SK-N-MC (cell line): ENCODE measurements around the gene OPRD1.
"Not testable (repeated sequence)": the region's sequence is repeated elsewhere in the genome, so short reads cannot be mapped to it uniquely, and the experiment has no call there.

Source experiments
- DNase-seq: peaks from one replicate; pipeline ENCODE4 v3.0.0-alpha.2; 2011; ENCODE audit warnings: low read depth, low spot score
- H3K27ac ChIP-seq: fragments of 200-600 bp; sonication (generic); 2 replicates; pipeline ENCODE4 v1.5.1; 2016; ENCODE audit warnings: mixed run types
- H3K36me3 ChIP-seq: fragments of 200-600 bp; sonication (generic); 2 replicates; pipeline ENCODE4 v1.6.1; 2017; ENCODE audit warnings: antibody characterized with exemption, low read length, mixed read lengths; ENCODE audit not compliant: insufficient read depth
- H3K4me3 ChIP-seq: fragments of 200-600 bp; sonication (generic); 2 replicates; pipeline ENCODE4 v1.5.1; 2016
- H3K9ac ChIP-seq: fragments of 200-600 bp; sonication (generic); 2 replicates; pipeline ENCODE4 v1.8.0; 2017; ENCODE audit warnings: mixed run types, mixed read lengths; ENCODE audit not compliant: insufficient read length
- H3K9me3 ChIP-seq: fragments of 200-600 bp; sonication (generic); 2 replicates; pipeline ENCODE4 v1.6.1; 2017; ENCODE audit warnings: low read depth, mild to moderate bottlenecking, antibody characterized with exemption, low read length, moderate library complexity, mixed read lengths
- EZH2 ChIP-seq: fragments of 200-600 bp; sonication (generic); IDR thresholded peaks from one replicate; pipeline ENCODE4 v1.6.1; 2017; ENCODE audit warnings: antibody characterized with exemption
- FOXP2 ChIP-seq: optimal IDR thresholded peaks from 2 replicates; pipeline ENCODE3; 2011; ENCODE audit warnings: mild to moderate bottlenecking, moderate library complexity; ENCODE audit not compliant: insufficient read depth; ENCODE audit errors: extremely low read length, control extremely low read depth
- POLR2AphosphoS5 ChIP-seq: IDR thresholded peaks from 2 replicates; pipeline ENCODE4 v1.6.1; 2012; ENCODE audit warnings: mild to moderate bottlenecking, low read depth, low read length, borderline replicate concordance

OPRD1 gene

DNA sequence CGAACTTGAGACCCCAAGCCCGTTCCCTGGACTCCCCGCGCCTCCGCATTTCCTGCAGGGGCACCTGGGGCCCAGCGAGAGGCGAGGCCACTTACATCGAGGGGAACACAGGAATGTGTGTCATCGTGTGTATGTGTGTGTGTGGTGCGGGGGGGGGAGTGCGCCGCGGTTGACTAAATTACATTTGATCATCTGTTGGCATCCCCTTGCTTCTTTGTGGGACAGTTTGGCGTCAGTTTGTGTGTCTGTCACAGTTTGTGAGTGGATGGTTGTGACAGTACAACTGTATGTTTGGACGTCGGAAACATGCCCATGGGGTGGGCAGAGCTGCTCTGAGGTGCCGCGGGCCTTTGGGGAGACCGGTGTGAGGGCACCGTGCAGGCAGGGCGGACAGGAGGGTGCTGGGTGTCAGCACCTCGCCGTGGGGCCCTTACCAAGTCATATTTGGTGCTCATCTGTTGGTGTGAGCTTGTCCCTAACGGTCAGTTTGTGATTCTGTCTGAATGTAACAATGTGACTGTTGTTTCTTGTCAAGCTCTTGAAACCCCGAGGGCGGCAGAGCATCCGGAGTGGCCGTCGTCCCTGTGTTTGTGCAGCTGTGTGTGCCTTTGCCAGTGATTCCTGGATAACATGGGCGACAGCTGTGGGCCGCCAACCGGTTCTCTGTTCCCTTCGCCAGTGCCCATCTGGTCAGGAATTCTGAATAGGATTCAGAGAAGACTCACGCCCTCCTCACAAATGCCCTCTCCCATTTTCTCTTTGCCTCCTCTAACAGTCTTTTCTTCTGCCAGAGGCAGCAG lies 899 bp downstream of the OPRD1 start:
- no peak overlapping the region for H3K9ac ChIP-seq
- peak overlapping the region; percentile 40; the same call in 1 of the 2 replicates for H3K4me3 ChIP-seq
- H3K27ac ChIP-seq, result no peak overlapping the region
- no peaks in the 10 kb centered on the region for H3K9me3 ChIP-seq
- no peak for TF ChIP-seq POLR2AphosphoS5
- H3K36me3 ChIP-seq, result no peaks in the 10 kb centered on the region
- DNase-seq, result no peak

DNA sequence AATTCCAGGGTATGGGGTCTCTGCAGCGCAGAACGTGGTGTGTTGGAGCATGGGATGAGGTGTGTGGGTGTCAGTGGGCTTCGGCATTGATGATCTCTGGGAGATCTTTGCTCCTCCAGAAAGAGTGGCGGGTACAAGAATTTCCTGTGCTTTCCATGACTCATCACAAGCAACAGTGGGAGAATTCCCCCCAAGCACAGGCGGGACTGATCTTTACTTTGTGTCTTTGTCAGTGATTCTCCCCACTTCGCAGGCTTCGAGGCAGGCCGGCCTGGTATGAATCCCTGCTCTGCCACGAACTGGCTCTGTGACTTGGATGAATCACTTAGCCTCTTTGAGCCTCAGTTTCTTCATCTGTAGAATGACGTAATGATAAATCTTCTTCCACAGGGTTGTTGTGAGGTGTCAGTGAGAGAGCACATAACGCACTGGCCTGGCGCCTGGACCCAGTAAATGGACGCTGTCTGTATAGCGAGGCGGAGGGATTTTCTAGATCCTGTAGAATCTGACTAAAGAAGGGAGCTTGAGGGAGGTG lies 2.0 kb downstream of the OPRD1 start:
- H3K27ac ChIP-seq, result no peak overlapping the region
- no peak overlapping the region for H3K9ac ChIP-seq
- TF ChIP-seq FOXP2 (no peak), POLR2AphosphoS5 (no peak), EZH2 (no peak)
- no peaks in the 10 kb centered on the region for H3K36me3 ChIP-seq
- no peaks in the 10 kb centered on the region for H3K9me3 ChIP-seq
- no peak overlapping the region for H3K4me3 ChIP-seq
- no peak for DNase-seq

DNA sequence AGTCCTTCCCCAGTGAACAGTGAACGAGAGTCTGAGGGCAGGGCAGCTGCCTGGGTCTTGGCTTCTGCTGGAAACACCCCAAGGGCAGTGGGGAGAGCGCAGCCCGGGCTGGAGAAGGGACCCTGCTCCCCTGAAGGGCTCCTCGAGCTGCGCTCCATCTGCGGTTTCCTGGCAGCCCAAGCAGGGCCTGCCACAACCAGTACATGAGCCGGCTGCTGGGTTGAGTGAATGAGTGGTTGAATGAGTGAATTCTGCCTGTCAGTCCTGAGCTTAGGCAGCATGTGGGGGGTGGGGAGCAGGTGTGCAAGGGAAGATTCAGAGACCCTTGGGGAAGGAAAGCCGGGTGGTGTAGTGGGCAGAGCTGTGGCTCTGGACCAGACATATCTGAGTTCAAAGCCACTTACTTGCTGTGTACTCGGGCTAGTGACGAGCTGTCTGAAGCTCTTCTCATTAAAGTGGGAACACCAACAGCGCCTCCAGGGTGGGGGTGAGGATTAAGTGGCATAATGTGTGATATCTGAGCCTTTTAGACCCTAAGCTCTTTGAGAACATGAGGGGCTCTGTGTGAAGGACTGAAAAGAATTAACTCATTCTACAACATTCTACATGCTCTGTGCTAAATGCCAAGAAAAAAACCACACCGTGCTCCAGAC lies 3.7 kb downstream of the OPRD1 start:
- DNase-seq, result no peak
- H3K36me3 ChIP-seq, result no peaks in the 10 kb centered on the region
- no peak overlapping the region for H3K27ac ChIP-seq
- TF ChIP-seq FOXP2 (no peak), EZH2 (no peak), POLR2AphosphoS5 (no peak)
- no peak overlapping the region for H3K9ac ChIP-seq
- H3K9me3 ChIP-seq, result no peaks in the 10 kb centered on the region
- H3K4me3 ChIP-seq, result no peak overlapping the region

DNA sequence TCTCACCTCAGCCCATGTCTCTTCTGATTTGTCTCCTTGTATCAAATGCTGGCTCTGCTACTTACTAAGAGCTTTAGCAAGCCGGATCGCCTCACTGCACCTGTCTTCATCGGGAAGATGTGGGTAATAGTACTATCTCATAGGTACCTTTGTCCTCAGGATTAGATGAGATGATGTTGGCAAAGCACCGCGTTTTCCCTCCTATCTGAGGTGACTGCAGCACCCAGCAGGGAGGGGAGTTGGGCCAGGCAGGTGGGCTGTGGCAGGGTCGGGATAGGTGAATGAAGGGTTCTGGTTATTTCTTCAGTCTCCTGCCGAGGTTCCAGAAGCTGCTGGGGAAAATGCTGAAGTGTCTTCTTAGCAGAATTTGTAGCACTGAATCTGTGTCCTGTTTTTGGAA lies 5.2 kb downstream of the OPRD1 start:
- no peak overlapping the region for H3K27ac ChIP-seq
- H3K9me3 ChIP-seq, result no peaks in the 10 kb centered on the region
- no peaks in the 10 kb centered on the region for H3K36me3 ChIP-seq
- no peak overlapping the region for H3K4me3 ChIP-seq
- H3K9ac ChIP-seq, result no peak overlapping the region
- TF ChIP-seq POLR2AphosphoS5 (no peak), FOXP2 (no peak), EZH2 (no peak)
- DNase-seq, result no peak

DNA sequence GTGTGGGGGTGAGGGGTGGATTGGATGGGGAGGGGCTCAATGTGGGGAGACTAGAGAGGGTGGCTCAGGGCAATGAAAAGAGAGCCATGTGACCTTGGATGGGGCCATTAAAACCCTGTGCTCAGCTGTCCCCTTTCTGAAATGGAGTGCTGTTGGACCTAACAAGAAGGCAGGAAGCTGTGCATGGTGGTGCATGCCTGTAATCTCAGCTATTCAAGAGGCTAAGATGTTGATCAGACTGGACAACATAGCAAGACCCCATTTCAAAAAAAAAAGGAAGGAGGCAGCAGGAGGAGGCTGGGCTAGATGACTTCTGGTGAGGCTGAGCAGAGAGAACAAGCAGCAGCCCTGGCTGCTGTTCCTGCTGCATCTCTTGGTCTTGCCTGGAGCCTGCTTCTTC lies 7.0 kb downstream of the OPRD1 start:
- no peak for TF ChIP-seq EZH2
- no peak for TF ChIP-seq FOXP2
- H3K4me3 ChIP-seq, result no peak overlapping the region
- no peaks in the 10 kb centered on the region for H3K9me3 ChIP-seq
- no peak overlapping the region for H3K9ac ChIP-seq
- no peaks in the 10 kb centered on the region for H3K36me3 ChIP-seq
- no peak for DNase-seq
- H3K27ac ChIP-seq, result no peak overlapping the region

DNA sequence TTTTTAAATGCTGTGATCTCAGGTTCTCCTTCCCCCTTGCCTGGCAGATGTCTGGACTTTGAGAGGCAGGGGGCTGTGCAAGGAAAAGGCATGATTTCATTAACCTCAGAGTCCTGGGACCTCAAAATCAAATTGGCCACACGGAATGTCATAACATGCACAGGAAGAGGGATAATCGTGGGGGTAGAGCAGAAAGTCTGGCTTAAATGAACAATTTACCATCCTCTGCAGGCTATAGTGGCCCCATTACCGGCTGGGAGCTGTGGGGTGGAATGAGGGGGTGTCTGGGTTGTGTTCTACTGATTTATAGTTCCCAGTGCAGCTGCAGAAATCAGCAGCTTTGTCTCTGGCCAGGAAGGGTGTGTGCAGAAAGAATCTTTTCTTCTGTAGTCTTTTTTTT lies 10.8 kb downstream of the OPRD1 start:
- TF ChIP-seq FOXP2, result no peak
- H3K9me3 ChIP-seq, result no peaks in the 10 kb centered on the region
- no peak overlapping the region for H3K27ac ChIP-seq
- no peak for DNase-seq
- H3K9ac ChIP-seq, result no peak overlapping the region
- no peaks in the 10 kb centered on the region for H3K36me3 ChIP-seq
- no peak overlapping the region for H3K4me3 ChIP-seq

DNA sequence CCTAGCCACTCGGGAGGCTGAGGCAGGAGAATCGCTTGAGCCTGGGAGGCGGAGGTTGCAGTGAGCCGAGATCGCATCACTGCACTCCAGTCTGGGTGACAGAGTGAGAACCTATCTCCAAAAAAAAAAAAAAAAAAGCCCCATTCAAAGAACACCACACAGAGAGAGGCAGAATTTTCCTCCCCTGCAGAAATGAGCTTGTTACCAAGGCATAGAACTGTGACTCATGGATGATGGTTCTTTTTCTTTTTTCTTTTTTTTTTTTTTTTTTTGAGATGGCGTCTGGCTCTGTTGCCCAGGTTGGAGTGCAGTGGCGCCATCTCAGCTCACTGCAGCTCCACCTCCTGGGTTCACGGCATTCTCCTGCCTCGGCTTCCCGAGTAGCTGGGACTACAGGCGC lies 12.1 kb downstream of the OPRD1 start:
- H3K27ac ChIP-seq, H3K9ac ChIP-seq, H3K36me3 ChIP-seq, H3K4me3 ChIP-seq, DNase-seq, H3K9me3 ChIP-seq: not testable (repeated sequence)

DNA sequence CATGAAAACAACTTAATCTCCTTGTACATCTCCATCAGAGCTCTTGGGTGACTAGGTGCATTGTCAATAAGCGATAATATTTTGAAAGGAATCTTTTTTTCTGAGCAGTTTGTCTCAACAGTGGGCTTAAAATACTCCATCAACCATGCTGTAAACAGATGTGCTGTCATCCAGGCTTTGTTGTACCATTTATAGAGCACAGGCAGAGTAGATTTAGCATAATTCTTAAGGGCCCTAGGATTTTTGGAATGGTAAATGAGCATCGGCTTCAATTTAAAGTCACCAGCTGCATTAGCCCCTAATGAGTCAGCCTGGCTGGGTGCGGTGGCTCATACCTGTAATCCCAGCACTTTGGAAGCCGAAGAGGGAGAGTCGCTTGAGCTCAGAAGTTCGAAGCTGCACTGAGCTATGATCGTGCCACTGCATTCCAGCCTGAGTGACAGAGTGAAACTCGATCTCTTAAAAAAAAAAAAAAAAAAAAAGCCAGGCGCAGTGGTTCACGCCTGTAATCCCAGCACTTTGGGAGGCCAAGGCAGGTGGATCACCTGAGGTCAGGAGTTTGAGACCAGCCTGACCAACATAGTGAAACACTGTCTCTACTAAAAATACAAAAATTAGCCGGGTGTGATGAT lies 16.4 kb downstream of the OPRD1 start:
- H3K4me3 ChIP-seq, H3K9ac ChIP-seq, H3K36me3 ChIP-seq, H3K27ac ChIP-seq, H3K9me3 ChIP-seq, DNase-seq: not testable (repeated sequence)

DNA sequence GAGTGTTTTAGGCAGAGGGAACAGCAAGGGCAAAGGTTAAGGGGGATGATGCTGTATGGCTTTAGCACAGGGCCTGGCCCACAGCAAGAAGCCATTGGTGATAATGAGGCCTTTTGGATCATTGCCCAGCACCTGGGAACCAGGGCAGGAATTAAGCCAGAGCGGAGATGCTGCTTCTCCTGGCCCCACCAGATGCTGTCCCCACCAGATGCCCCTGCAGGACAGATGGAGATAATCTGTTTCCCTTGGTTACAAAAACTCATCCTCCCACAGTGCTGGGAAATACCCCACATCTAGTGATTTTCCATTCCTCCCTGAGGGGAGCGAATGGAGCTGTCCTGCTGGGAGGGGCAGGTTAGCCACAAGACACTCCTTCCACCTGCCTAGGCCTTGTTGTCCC lies 18.8 kb downstream of the OPRD1 start:
- Histone ChIP-seq H3K4me3 (no peak overlapping the region), H3K27ac (no peak overlapping the region), H3K36me3 (no peaks in the 10 kb centered on the region), H3K9ac (no peak overlapping the region), H3K9me3 (no peaks in the 10 kb centered on the region)
- TF ChIP-seq EZH2, result no peak
- no peak for TF ChIP-seq POLR2AphosphoS5
- no peak for TF ChIP-seq FOXP2
- DNase-seq, result no peak
